ENCODE results near the gene GLIS2.

Gene GLIS2

GRCh38 chr16:4385789-4386450 lies 70.1 kb downstream of the GLIS2 start:
- DNase-seq: no peak

- DNase-seq: no peak
Observed at GRCh38 chr16:4386451-4386805, 70.6 kb downstream of the GLIS2 start.

GRCh38 chr16:4386951-4387565 lies 71.2 kb downstream of the GLIS2 start:
- no peak for DNase-seq

- DNase-seq: no peak
Observed at GRCh38 chr16:4387781-4388180, 71.9 kb downstream of the GLIS2 start.

- no peak for DNase-seq
Observed at GRCh38 chr16:4388271-4389021, 72.6 kb downstream of the GLIS2 start.
